Effector CD4-positive, alpha-beta T cell (primary cell): ENCODE measurements around the gene RPTOR.
"Not testable (repeated sequence)": the region's sequence is repeated elsewhere in the genome, so short reads cannot be mapped to it uniquely, and the experiment has no call there.

Experiments used
- DNase-seq: peaks from one replicate; pipeline ENCODE4 v3.0.0-alpha.2; 2020

RPTOR gene

GRCh38 chr17:80724775-80725266 is 180.2 kb downstream of the RPTOR start:
- DNase-seq: no peak

GRCh38 chr17:80725517-80725916 is 180.9 kb downstream of the RPTOR start:
- DNase-seq: no peak

- no peak for DNase-seq
These were observed 182.1 kb downstream of the RPTOR start for GRCh38 chr17:80726558-80727408.

- no peak for DNase-seq
These were observed 182.7 kb downstream of the RPTOR start for GRCh38 chr17:80727409-80727755.

GRCh38 chr17:80729016-80729415 is 184.4 kb downstream of the RPTOR start:
- no peak for DNase-seq

GRCh38 chr17:80729761-80730160 is 185.1 kb downstream of the RPTOR start:
- no peak for DNase-seq

- no peak for DNase-seq
These were observed 186.1 kb downstream of the RPTOR start for GRCh38 chr17:80730739-80731138.

- no peak for DNase-seq
These were observed 186.7 kb downstream of the RPTOR start for GRCh38 chr17:80731323-80731722.

GRCh38 chr17:80732268-80732667 is 187.6 kb downstream of the RPTOR start:
- no peak for DNase-seq

- DNase-seq: no peak
These were observed 192.7 kb downstream of the RPTOR start for GRCh38 chr17:80737106-80738019.

- no peak for DNase-seq
These were observed 193.6 kb downstream of the RPTOR start for GRCh38 chr17:80738020-80738808.

GRCh38 chr17:80738987-80739730 is 194.5 kb downstream of the RPTOR start:
- DNase-seq: no peak

GRCh38 chr17:80740141-80740540 is 195.5 kb downstream of the RPTOR start:
- no peak for DNase-seq

- no peak for DNase-seq
These were observed 197.5 kb downstream of the RPTOR start for GRCh38 chr17:80742091-80742490.

GRCh38 chr17:80742581-80743180 is 198.0 kb downstream of the RPTOR start:
- no peak for DNase-seq

- peak; percentile 16 for DNase-seq
These were observed 198.6 kb downstream of the RPTOR start for GRCh38 chr17:80743181-80743771.

GRCh38 chr17:80743973-80744372 is 199.3 kb downstream of the RPTOR start:
- not testable (repeated sequence) for DNase-seq

GRCh38 chr17:80744725-80745124 is 200.1 kb downstream of the RPTOR start:
- DNase-seq: not testable (repeated sequence)

GRCh38 chr17:80745183-80745582 is 200.5 kb downstream of the RPTOR start:
- DNase-seq: no peak

- no peak for DNase-seq
These were observed 201.8 kb downstream of the RPTOR start for GRCh38 chr17:80746262-80746935.

GRCh38 chr17:80747469-80747868 is 202.8 kb downstream of the RPTOR start:
- no peak for DNase-seq
